OCI-LY3 (cell line): Measurements from ENCODE around the gene ZC3H12D.
"Not testable (repeated sequence)": the region's sequence is repeated elsewhere in the genome, so short reads cannot be mapped to it uniquely, and the experiment has no call there.

Source experiments
- H2AFZ ChIP-seq: fragments of 200-600, 300-600 bp; shearing (Covaris generic); 2 replicates; pipeline ENCODE4 v1.6.0; 2014; ENCODE audit warnings: antibody characterized with exemption, low read depth, low read length
- H3K27ac ChIP-seq: fragments of 200-600, 300-600 bp; sonication (generic); 2 replicates; pipeline ENCODE4 v1.5.1; 2014; ENCODE audit warnings: mild to moderate bottlenecking, low read length, moderate library complexity, mixed read lengths
- H3K27me3 ChIP-seq: fragments of 200-600, 300-600 bp; sonication (generic); 2 replicates; pipeline ENCODE4 v1.6.1; 2014; ENCODE audit warnings: low read depth, low read length, mixed read lengths
- H3K36me3 ChIP-seq: fragments of 200-600, 300-600 bp; sonication (generic); replicated peaks from 2 replicates; pipeline ENCODE3; 2014; ENCODE audit warnings: low read depth, low read length, mixed read lengths
- H3K4me1 ChIP-seq: fragments of 300-600, 200-600 bp; sonication (generic); 2 replicates; pipeline ENCODE4 v1.6.1; 2014; ENCODE audit warnings: low read length, mixed read lengths
- H3K4me2 ChIP-seq: fragments of 200-600, 300-600 bp; sonication (generic); 2 replicates; pipeline ENCODE4 v1.6.1; 2014; ENCODE audit warnings: low read length, mixed read lengths
- H3K4me3 ChIP-seq: fragments of 300-600, 200-600 bp; sonication (generic); 2 replicates; pipeline ENCODE4 v1.5.1; 2014; ENCODE audit warnings: antibody characterized with exemption, mild to moderate bottlenecking, low read length, moderate library complexity
- H3K79me2 ChIP-seq: fragments of 300-600, 200-600 bp; shearing (Covaris generic); 2 replicates; pipeline ENCODE4 v1.6.1; 2014; ENCODE audit warnings: mild to moderate bottlenecking, low read length, mixed read lengths
- H3K9ac ChIP-seq: fragments of 300-600, 200-600 bp; shearing (Covaris generic); 2 replicates; pipeline ENCODE4 v1.6.0; 2014; ENCODE audit warnings: mild to moderate bottlenecking, low read length, moderate library complexity
- H3K9me3 ChIP-seq: fragments of 200-600, 300-600 bp; shearing (Covaris generic); 2 replicates; pipeline ENCODE4 v1.6.1; 2014; ENCODE audit warnings: low read length, mixed read lengths; ENCODE audit not compliant: insufficient read depth
- H4K20me1 ChIP-seq: fragments of 200-600, 300-600 bp; sonication (generic); 2 replicates; pipeline ENCODE4 v1.6.1; 2016; ENCODE audit warnings: low read length, mixed read lengths; ENCODE audit not compliant: insufficient read depth
- CTCF ChIP-seq: fragments of 200-600, 300-600 bp; sonication (generic); IDR thresholded peaks from 2 replicates; pipeline ENCODE4 v1.5.1; 2014; ENCODE audit warnings: antibody characterized with exemption, low read length, low read depth
- EZH2phosphoT487 ChIP-seq: fragments of 200-600 bp; shearing (Covaris generic); IDR thresholded peaks from 2 replicates; pipeline ENCODE4 v1.6.1; 2018; ENCODE audit warnings: antibody characterized with exemption, mixed run types, low read depth

ZC3H12D gene

GRCh38 chr6:149464411-149464810 lies 20.4 kb downstream of the ZC3H12D start:
- Histone ChIP-seq H3K9me3 (peaks cover 2% of the 10 kb centered on the region; the same call in 1 of the 2 replicates), H3K36me3 (peaks cover 40% of the 10 kb centered on the region), H3K9ac (no peak overlapping the region), H3K27ac (no peak overlapping the region), H3K79me2 (peaks cover 88% of the 10 kb centered on the region), H2AFZ (no peak overlapping the region), H3K4me3 (no peak overlapping the region), H3K27me3 (no peaks in the 10 kb centered on the region), H3K4me1 (peaks cover 40% of the 10 kb centered on the region), H3K4me2 (no peak overlapping the region), H4K20me1 (peaks cover 35% of the 10 kb centered on the region; the same call in 1 of the 2 replicates)
- no peak for TF ChIP-seq CTCF
- no peak for TF ChIP-seq EZH2phosphoT487

GRCh38 chr6:149463781-149464180 lies 21.0 kb downstream of the ZC3H12D start:
- H3K36me3 ChIP-seq, result peaks cover 44% of the 10 kb centered on the region

GRCh38 chr6:149462712-149463111 lies 22.1 kb downstream of the ZC3H12D start:
- H3K27ac ChIP-seq, H3K27me3 ChIP-seq, H3K4me3 ChIP-seq, H3K9ac ChIP-seq, H3K9me3 ChIP-seq, H2AFZ ChIP-seq, H3K4me2 ChIP-seq: not testable (repeated sequence)
- Histone ChIP-seq H4K20me1 (peaks cover 40% of the 10 kb centered on the region; the same call in 1 of the 2 replicates), H3K4me1 (peaks cover 25% of the 10 kb centered on the region), H3K79me2 (peaks cover 90% of the 10 kb centered on the region), H3K36me3 (peaks cover 46% of the 10 kb centered on the region)

More at GRCh38 chr6:149463781-149464180, 21.0 kb downstream of the ZC3H12D start:
- Histone ChIP-seq H3K9ac (no peak overlapping the region), H3K9me3 (no peaks in the 10 kb centered on the region; the same call in 1 of the 2 replicates), H3K4me2 (no peak overlapping the region), H3K27ac (no peak overlapping the region), H3K4me3 (no peak overlapping the region), H3K79me2 (peaks cover 91% of the 10 kb centered on the region), H4K20me1 (peaks cover 35% of the 10 kb centered on the region; the same call in 1 of the 2 replicates), H2AFZ (no peak overlapping the region), H3K27me3 (no peaks in the 10 kb centered on the region), H3K4me1 (peaks cover 35% of the 10 kb centered on the region)
- TF ChIP-seq EZH2phosphoT487 (no peak), CTCF (no peak)

- no peaks in the 10 kb centered on the region for H3K27me3 ChIP-seq
- H3K4me1 ChIP-seq, result peaks cover 15% of the 10 kb centered on the region
- no peak overlapping the region for H3K4me2 ChIP-seq
- no peak overlapping the region for H3K4me3 ChIP-seq
- H3K27ac ChIP-seq, result no peak overlapping the region
- peaks cover 44% of the 10 kb centered on the region; the same call in 1 of the 2 replicates for H4K20me1 ChIP-seq
- no peak overlapping the region for H3K9ac ChIP-seq
- H2AFZ ChIP-seq, result no peak overlapping the region
- peaks cover 53% of the 10 kb centered on the region for H3K36me3 ChIP-seq
- TF ChIP-seq EZH2phosphoT487 (no peak), CTCF (no peak)
- no peaks in the 10 kb centered on the region for H3K9me3 ChIP-seq
- H3K79me2 ChIP-seq, result peaks cover 90% of the 10 kb centered on the region
Measured at GRCh38 chr6:149461670-149462069, 23.1 kb downstream of the ZC3H12D start.

GRCh38 chr6:149460249-149460648 lies 24.6 kb downstream of the ZC3H12D start:
- H4K20me1 ChIP-seq, result peaks cover 43% of the 10 kb centered on the region; the same call in 1 of the 2 replicates
- H3K27me3 ChIP-seq, H3K4me1 ChIP-seq, H2AFZ ChIP-seq, H3K4me3 ChIP-seq, H3K9me3 ChIP-seq, H3K4me2 ChIP-seq, H3K27ac ChIP-seq, H3K9ac ChIP-seq: not testable (repeated sequence)
- peaks cover 81% of the 10 kb centered on the region for H3K79me2 ChIP-seq
- peaks cover 59% of the 10 kb centered on the region for H3K36me3 ChIP-seq
